Gastroesophageal sphincter (tissue), 3 donors: Measurements from ENCODE around the gene HAUS6.

Source experiments
- CTCF ChIP-seq, 4 experiments: fragments of 200-600 bp in 2 of 4; fragments of 450-650 bp in 2 of 4; sonication (generic) in 1 of 4; IDR thresholded peaks; one replicate each; pipeline ENCODE4 v1.5.1; 2017 to 2019; ENCODE audit warnings: antibody characterized with exemption in 4 of 4, mild to moderate bottlenecking in 2 of 4, moderate library complexity in 2 of 4
- POLR2AphosphoS5 ChIP-seq: sonication (generic); formaldehyde crosslinking; IDR thresholded peaks from one replicate; pipeline ENCODE4 v1.6.1; 2017; ENCODE audit warnings: antibody characterized with exemption

- no peak for TF ChIP-seq CTCF (IDR thresholded peaks at IDR 0.05)
- TF ChIP-seq POLR2AphosphoS5, result no peak
Measured at GRCh38 chr9:19151425-19152159, 48.9 kb upstream of the HAUS6 start.
